Astrocyte (in vitro differentiated cells and primary cell): ENCODE data around the gene CCDC6. TPM values are rescaled to one million over a fixed set of nuclear protein-coding genes. Genes with fewer than 3 reads are reported as not detected.
"Not testable (repeated sequence)": the region's sequence is repeated elsewhere in the genome, so short reads cannot be mapped to it uniquely, and the experiment has no call there.

Experiments
- DNase-seq: peaks from one replicate; pipeline ENCODE4 v3.0.0-alpha.2; 2010; ENCODE audit warnings: low read depth
- FAIRE-seq: peaks from 2 replicates; lab custom pipeline; 2011; peaks lifted over from hg19 to GRCh38; lab: Jason Lieb, UNC
- H2AFZ ChIP-seq: 2 replicates; pipeline ENCODE4 v1.6.0; 2012; ENCODE audit warnings: low read depth, low read length, inconsistent platforms
- H3K27ac ChIP-seq: 2 replicates; pipeline ENCODE4 v1.5.1; 2011; ENCODE audit warnings: low read depth, low read length, inconsistent platforms
- H3K27me3 ChIP-seq: 2 replicates; pipeline ENCODE4 v1.6.0; 2011; ENCODE audit warnings: low read length, inconsistent platforms; ENCODE audit not compliant: insufficient read depth
- H3K36me3 ChIP-seq: 2 replicates; pipeline ENCODE4 v1.5.1; 2011; ENCODE audit warnings: low read length, inconsistent platforms; ENCODE audit not compliant: insufficient read depth
- H3K4me1 ChIP-seq: 2 replicates; pipeline ENCODE4 v1.5.1; 2011; ENCODE audit warnings: low read length, inconsistent platforms; ENCODE audit not compliant: insufficient read depth
- H3K4me2 ChIP-seq: 2 replicates; pipeline ENCODE4 v1.6.0; 2012; ENCODE audit warnings: low read length, inconsistent platforms
- H3K4me3 ChIP-seq: 2 replicates; pipeline ENCODE4 v1.5.1; 2011; ENCODE audit warnings: low read depth, mild to moderate bottlenecking, low read length, inconsistent platforms; ENCODE audit not compliant: insufficient read depth
- H3K79me2 ChIP-seq: 2 replicates; pipeline ENCODE4 v1.6.0; 2012; ENCODE audit warnings: mild to moderate bottlenecking, low read length, inconsistent platforms; ENCODE audit not compliant: insufficient read depth
- H3K9ac ChIP-seq: 2 replicates; pipeline ENCODE4 v1.6.0; 2012; ENCODE audit warnings: mild to moderate bottlenecking, low read length, inconsistent platforms
- H3K9me3 ChIP-seq: 2 replicates; pipeline ENCODE4 v1.5.1; 2012; ENCODE audit warnings: low read depth, mild to moderate bottlenecking, low read length, inconsistent platforms; ENCODE audit not compliant: insufficient read depth
- H4K20me1 ChIP-seq: 2 replicates; pipeline ENCODE4 v1.6.0; 2012; ENCODE audit warnings: low read length, inconsistent platforms; ENCODE audit not compliant: insufficient read depth
- H3K27ac Mint-ChIP-seq: one replicate; pipeline ENCODE4 v1.8.0; 2021; ENCODE audit warnings: mild to moderate bottlenecking, mixed read lengths; ENCODE audit not compliant: unreplicated experiment
- H3K27me3 Mint-ChIP-seq: one replicate; pipeline ENCODE4 v1.8.0; 2021; ENCODE audit warnings: low read depth, mixed read lengths; ENCODE audit not compliant: unreplicated experiment
- H3K36me3 Mint-ChIP-seq: one replicate; pipeline ENCODE4 v1.8.0; 2021; ENCODE audit warnings: low read depth, mixed read lengths; ENCODE audit not compliant: unreplicated experiment
- H3K4me1 Mint-ChIP-seq: one replicate; pipeline ENCODE4 v1.8.0; 2021; ENCODE audit warnings: low read depth, mixed read lengths; ENCODE audit not compliant: unreplicated experiment
- H3K4me3 Mint-ChIP-seq: one replicate; pipeline ENCODE4 v1.8.0; 2021; ENCODE audit warnings: mild to moderate bottlenecking, moderate library complexity, mixed read lengths; ENCODE audit not compliant: unreplicated experiment
- H3K9me3 Mint-ChIP-seq: one replicate; pipeline ENCODE4 v1.8.0; 2021; ENCODE audit warnings: mild to moderate bottlenecking, mixed read lengths; ENCODE audit not compliant: unreplicated experiment
- CTCF ChIP-seq: IDR thresholded peaks from 2 replicates; pipeline ENCODE4 v1.5.1; 2011; ENCODE audit warnings: low read depth, mild to moderate bottlenecking, inconsistent platforms, low read length, moderate library complexity; ENCODE audit not compliant: insufficient read depth
- EZH2 ChIP-seq: IDR thresholded peaks from 2 replicates; pipeline ENCODE4 v1.6.1; 2012; ENCODE audit warnings: mild to moderate bottlenecking, low read length, inconsistent platforms; ENCODE audit not compliant: insufficient read depth
- total RNA-seq: library from RNA; stranded (reverse); gene quantifications from 2 replicates; pipeline ENCODE4 v1.2.1, GENCODE V29; 2021

Gene CCDC6
- total RNA-seq, 1 donor from 2014 or later: 69.4 TPM

DNA sequence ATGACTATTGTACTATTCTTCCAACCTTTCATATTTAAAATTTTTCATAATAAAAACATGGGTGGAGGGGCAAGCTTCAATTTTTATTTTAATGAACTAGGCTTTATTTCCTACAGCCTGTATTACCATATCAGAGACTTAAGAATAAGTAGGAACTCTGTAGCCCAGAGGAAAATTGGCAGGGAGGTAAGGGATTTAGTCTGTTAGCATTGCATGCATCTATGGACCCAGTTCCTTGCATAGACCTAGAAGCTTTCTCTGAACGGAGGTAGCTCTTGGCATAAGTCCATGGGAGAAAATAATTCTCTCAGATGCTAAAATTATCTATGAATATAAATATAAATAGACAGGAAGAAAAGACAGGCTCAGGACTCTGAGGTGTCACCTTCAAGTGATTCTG lies 31.4 kb upstream of the CCDC6 start:
- no peak overlapping the region for H3K9ac ChIP-seq
- Mint-ChIP-seq H3K4me3 (no peak overlapping the region), H3K36me3 (no peaks in the 10 kb centered on the region), H3K27me3 (no peaks in the 10 kb centered on the region), H3K4me1 (no peaks in the 10 kb centered on the region), H3K9me3 (peaks cover 3% of the 10 kb centered on the region), H3K27ac (no peak overlapping the region)
- no peaks in the 10 kb centered on the region for H3K36me3 ChIP-seq
- H3K27ac ChIP-seq: no peak overlapping the region
- DNase-seq (no peak), FAIRE-seq (no peak)
- no peaks in the 10 kb centered on the region for H3K9me3 ChIP-seq
- no peaks in the 10 kb centered on the region for H4K20me1 ChIP-seq
- no peaks in the 10 kb centered on the region for H3K79me2 ChIP-seq
- H3K4me2 ChIP-seq: no peak overlapping the region
- no peak overlapping the region for H3K4me3 ChIP-seq
- no peak for TF ChIP-seq CTCF
- no peak for TF ChIP-seq EZH2
- H3K27me3 ChIP-seq: no peaks in the 10 kb centered on the region
- no peaks in the 10 kb centered on the region for H3K4me1 ChIP-seq
- no peak overlapping the region for H2AFZ ChIP-seq

DNA sequence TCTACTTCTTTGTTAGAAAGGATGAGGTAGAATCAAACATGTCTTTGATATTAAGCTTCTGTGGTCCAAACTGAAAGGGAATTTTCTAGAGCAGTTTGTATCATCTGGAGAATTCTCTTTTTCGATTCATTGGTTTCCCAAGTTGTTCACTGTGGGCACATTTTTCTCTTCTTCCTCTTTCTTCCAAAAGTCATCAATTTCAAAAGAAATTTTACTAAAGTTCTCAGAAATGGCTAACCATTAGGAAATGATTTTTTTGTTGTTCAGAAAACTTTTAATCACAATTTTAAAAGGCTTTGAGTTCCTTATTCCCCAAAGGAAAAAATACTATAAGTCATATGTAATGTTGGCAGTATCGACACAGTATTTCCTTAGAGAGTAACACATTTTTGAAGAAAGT lies 28.3 kb upstream of the CCDC6 start:
- Histone ChIP-seq H3K27ac (no peak overlapping the region), H3K4me3 (no peak overlapping the region), H3K4me1 (no peaks in the 10 kb centered on the region), H3K27me3 (no peaks in the 10 kb centered on the region), H3K9me3 (no peaks in the 10 kb centered on the region), H4K20me1 (no peaks in the 10 kb centered on the region), H2AFZ (no peak overlapping the region), H3K79me2 (no peaks in the 10 kb centered on the region), H3K36me3 (no peaks in the 10 kb centered on the region), H3K4me2 (no peak overlapping the region), H3K9ac (no peak overlapping the region)
- Mint-ChIP-seq H3K4me3 (no peak overlapping the region), H3K4me1 (no peaks in the 10 kb centered on the region), H3K36me3 (no peaks in the 10 kb centered on the region), H3K9me3 (peaks cover 3% of the 10 kb centered on the region), H3K27me3 (no peaks in the 10 kb centered on the region), H3K27ac (no peak overlapping the region)
- FAIRE-seq (no peak), DNase-seq (no peak)
- TF ChIP-seq CTCF: no peak
- no peak for TF ChIP-seq EZH2

- H3K9me3 Mint-ChIP-seq, H3K4me3 ChIP-seq, H4K20me1 ChIP-seq, H3K4me1 Mint-ChIP-seq, H2AFZ ChIP-seq, H3K27ac Mint-ChIP-seq, H3K4me3 Mint-ChIP-seq, H3K4me2 ChIP-seq, H3K9me3 ChIP-seq, DNase-seq, H3K4me1 ChIP-seq, H3K27me3 Mint-ChIP-seq, H3K27me3 ChIP-seq, H3K9ac ChIP-seq, FAIRE-seq, H3K79me2 ChIP-seq, H3K36me3 ChIP-seq, H3K27ac ChIP-seq, H3K36me3 Mint-ChIP-seq: not testable (repeated sequence)
These were observed 24.6 kb upstream of the CCDC6 start for GRCh38 chr10:59930788-59931521.
